IPS-18a (cell line): ENCODE results near the gene CSNK2B.
A peak's percentile ranks its signal among the peaks of the same experiment; 100 is the strongest.

ENCODE experiments used
- H3K27ac ChIP-seq: one replicate; pipeline ENCODE4 v1.5.1; 2013; ENCODE audit warnings: low read length
- H3K27me3 ChIP-seq: one replicate; pipeline ENCODE4 v1.6.1; 2013; ENCODE audit warnings: mild to moderate bottlenecking, low read length; ENCODE audit not compliant: control insufficient read depth, insufficient read depth
- H3K36me3 ChIP-seq: one replicate; pipeline ENCODE4 v1.6.1; 2013; ENCODE audit warnings: low read depth, low read length; ENCODE audit not compliant: control insufficient read depth
- H3K4me1 ChIP-seq: one replicate; pipeline ENCODE4 v1.6.1; 2013; ENCODE audit warnings: low read depth, low read length; ENCODE audit not compliant: control insufficient read depth
- H3K4me3 ChIP-seq: one replicate; pipeline ENCODE4 v1.5.1; 2013; ENCODE audit warnings: low read length
- H3K9ac ChIP-seq: one replicate; pipeline ENCODE4 v1.6.1; 2013; ENCODE audit warnings: mild to moderate bottlenecking, low read length, moderate library complexity
- H3K9me3 ChIP-seq: one replicate; pipeline ENCODE4 v1.6.1; 2013; ENCODE audit warnings: low read depth, low read length; ENCODE audit not compliant: control insufficient read depth

The CSNK2B gene

GRCh38 chr6:31665501-31666336 lies at the start of gene CSNK2B:
Gene CSNK2B (plus strand): TSS chr6:31666080. CDS start chr6:31666832, 752 bp downstream.
- H3K9me3 ChIP-seq, result no peaks in the 10 kb centered on the region

DNA sequence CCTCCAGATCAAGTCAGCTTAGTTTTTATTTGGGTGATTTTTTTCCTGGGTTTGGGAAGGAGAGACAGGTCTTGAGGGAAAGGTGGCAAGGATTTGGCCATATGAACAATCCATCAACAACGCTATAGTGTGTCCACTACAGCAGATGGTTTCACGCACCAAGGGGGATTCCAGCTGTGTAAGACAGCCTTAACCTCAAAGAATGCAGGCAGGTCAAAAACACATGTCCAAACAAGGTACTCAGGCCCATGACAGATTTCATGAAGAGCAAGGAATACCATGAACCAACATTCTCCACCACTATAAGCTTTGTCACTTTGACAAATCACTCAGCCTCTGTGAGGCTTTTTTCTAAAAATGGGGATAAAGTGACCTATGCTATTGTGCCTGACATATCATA lies 48.9 kb upstream of the CSNK2B start:
- H3K4me3 ChIP-seq, result no peak overlapping the region
- no peak overlapping the region for H3K27ac ChIP-seq
- H3K27me3 ChIP-seq, result no peaks in the 10 kb centered on the region
- H3K36me3 ChIP-seq, result peaks cover 4% of the 10 kb centered on the region
- peaks cover 15% of the 10 kb centered on the region for H3K4me1 ChIP-seq
- no peak overlapping the region for H3K9ac ChIP-seq
- H3K9me3 ChIP-seq, result no peaks in the 10 kb centered on the region

More at GRCh38 chr6:31665501-31666336, at the start of gene CSNK2B:
- Histone ChIP-seq H3K36me3 (peaks cover 51% of the 10 kb centered on the region), H3K4me3 (peak within 1 kb of the TSS; percentile 84), H3K9ac (peak within 1 kb of the TSS; percentile 92), H3K27ac (peak within 1 kb of the TSS; percentile 87), H3K4me1 (peaks cover 6% of the 10 kb centered on the region), H3K27me3 (no peaks in the 10 kb centered on the region)

- Histone ChIP-seq H3K4me1 (peaks cover 16% of the 10 kb centered on the region), H3K27me3 (no peaks in the 10 kb centered on the region), H3K36me3 (peaks cover 33% of the 10 kb centered on the region), H3K9me3 (no peaks in the 10 kb centered on the region), H3K4me3 (peak overlapping the region; percentile 80), H3K9ac (peak overlapping the region; percentile 91), H3K27ac (peak overlapping the region; percentile 95)
Measured at GRCh38 chr6:31619805-31620585, 45.9 kb upstream of the CSNK2B start.

DNA sequence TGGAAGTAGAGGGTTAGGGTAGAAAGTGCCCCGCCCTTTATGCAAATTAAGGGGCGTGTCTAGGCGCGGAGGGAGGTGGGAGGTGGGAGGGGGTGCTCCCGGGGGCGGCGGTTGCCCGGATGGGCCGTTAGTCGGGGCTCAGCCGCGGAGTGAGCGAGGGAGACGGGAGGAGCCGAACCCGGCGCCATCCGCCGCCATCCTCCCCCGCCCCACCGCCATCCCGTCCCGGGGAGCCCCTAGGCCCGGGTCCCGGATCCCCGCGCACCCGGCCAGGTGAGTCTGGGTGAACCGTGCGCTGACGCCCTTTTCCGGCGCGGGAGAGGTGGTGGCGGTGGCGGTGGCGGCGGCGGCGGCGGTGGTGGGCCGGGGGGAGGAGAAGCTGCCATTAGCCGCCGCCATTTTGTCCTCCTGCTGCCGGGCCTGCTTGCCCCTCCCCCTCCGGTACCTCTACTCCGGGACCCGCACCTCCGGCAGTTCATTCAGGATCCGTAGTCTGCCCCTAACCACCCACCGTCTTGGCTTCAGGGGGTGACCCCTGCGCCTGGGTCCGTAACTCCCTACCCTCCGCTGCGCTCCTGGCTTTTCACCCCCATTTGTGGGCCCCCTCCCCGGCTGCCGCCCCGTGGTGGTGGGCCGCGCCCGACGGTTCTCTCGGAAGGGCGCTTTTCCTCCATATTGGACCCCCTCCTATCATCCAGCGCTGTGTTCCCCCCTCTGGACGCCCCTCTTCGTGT lies 45.1 kb upstream of the CSNK2B start, which contains the start of gene PRRC2A:
PRRC2A (plus strand) TSS at position 130 of the 734 bp plus-strand sequence. CDS start 2,075 bp downstream, outside the sequence.
- Histone ChIP-seq H3K9me3 (no peaks in the 10 kb centered on the region), H3K4me1 (peaks cover 10% of the 10 kb centered on the region), H3K27me3 (no peaks in the 10 kb centered on the region), H3K36me3 (peaks cover 41% of the 10 kb centered on the region), H3K27ac (peak within 1 kb of the TSS; percentile 95), H3K9ac (peak within 1 kb of the TSS; percentile 99), H3K4me3 (peak within 1 kb of the TSS; percentile 99)

DNA sequence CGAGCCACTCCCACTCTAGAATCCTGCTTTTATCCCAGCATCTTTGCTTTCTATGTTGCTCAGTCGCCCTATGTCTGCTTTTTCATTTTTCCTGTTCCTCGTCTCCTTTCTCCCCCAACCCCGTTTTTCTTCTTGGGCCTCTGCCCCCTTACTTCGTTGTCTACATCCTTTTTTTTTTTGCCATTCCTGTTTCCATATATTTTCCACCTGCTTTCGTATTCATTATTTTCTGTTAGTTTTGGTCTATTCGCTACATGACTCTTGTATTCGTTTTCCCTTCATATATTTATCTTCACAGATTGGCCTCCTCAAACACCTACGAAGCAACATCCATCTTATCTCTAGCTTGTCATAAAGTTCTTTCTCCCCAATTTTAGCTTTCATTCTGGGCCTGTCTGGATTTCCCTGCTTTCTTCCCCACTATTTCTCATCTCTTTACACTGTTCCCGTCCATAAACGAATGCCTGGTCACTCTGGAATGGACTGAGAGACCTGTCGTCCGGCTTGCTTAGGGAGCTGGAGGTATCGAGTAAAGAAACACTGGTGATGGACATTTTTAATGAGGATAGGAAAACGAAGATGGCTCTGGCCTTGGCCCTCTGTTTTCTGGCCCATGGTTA lies 44.5 kb upstream of the CSNK2B start:
- Histone ChIP-seq H3K36me3 (peaks cover 48% of the 10 kb centered on the region), H3K27me3 (no peaks in the 10 kb centered on the region)

GRCh38 chr6:31621991-31622390 lies 43.9 kb upstream of the CSNK2B start:
- no peaks in the 10 kb centered on the region for H3K27me3 ChIP-seq
- peak overlapping the region; percentile 0 for H3K27ac ChIP-seq
- H3K9ac ChIP-seq, result peak overlapping the region; percentile 99
- peaks cover 7% of the 10 kb centered on the region for H3K4me1 ChIP-seq
- H3K4me3 ChIP-seq, result peak overlapping the region; percentile 99
- H3K36me3 ChIP-seq, result peaks cover 53% of the 10 kb centered on the region
- no peaks in the 10 kb centered on the region for H3K9me3 ChIP-seq

More for the DNA sequence above, 44.5 kb upstream of the CSNK2B start:
- H3K4me3 ChIP-seq, result peak overlapping the region; percentile 99
- H3K9ac ChIP-seq, result peak overlapping the region; percentile 99
- H3K4me1 ChIP-seq, result peaks cover 7% of the 10 kb centered on the region
- no peaks in the 10 kb centered on the region for H3K9me3 ChIP-seq
- H3K27ac ChIP-seq, result peak overlapping the region; percentile 93

DNA sequence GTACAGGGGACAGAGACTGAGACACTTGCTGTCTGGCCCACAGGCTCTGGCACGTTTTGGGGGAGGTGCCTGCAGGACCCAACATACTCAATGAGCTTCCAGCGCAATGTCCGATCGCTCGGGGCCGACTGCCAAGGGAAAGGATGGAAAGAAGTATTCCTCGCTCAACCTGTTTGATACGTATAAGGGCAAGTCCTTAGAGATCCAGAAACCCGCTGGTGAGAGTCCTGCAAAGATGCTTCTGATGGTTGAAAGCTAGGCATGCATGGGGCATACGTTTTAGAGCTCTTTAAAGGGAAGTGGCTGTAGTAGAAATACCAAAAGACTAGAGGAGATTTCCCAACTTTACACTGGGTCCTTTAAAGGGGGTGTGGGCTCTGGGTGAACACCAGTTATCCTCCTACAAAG lies 43.2 kb upstream of the CSNK2B start:
- Histone ChIP-seq H3K27ac (no peak overlapping the region), H3K9me3 (no peaks in the 10 kb centered on the region), H3K36me3 (peaks cover 60% of the 10 kb centered on the region), H3K4me1 (peaks cover 7% of the 10 kb centered on the region), H3K9ac (peak overlapping the region; percentile 99), H3K27me3 (no peaks in the 10 kb centered on the region), H3K4me3 (peak overlapping the region; percentile 99)

DNA sequence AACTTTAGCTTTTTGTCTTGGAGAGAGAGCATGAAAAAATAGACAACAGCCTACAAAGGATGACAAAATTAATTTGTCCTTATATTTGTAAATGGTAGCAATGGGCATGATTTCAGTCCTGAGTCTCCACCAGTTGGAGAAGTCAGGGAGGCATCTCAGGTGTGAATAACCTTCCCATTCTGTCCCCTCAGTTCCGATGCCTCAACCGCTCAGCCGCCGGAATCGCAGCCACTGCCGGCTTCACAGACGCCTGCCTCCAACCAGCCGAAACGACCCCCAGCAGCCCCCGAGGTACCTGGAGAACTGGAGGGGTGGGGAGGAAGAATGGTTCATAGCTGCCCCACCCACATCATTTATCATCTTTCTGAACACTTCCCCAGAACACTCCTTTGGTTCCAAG lies 41.8 kb upstream of the CSNK2B start:
- H3K4me1 ChIP-seq, result peaks cover 7% of the 10 kb centered on the region
- no peaks in the 10 kb centered on the region for H3K9me3 ChIP-seq
- H3K27me3 ChIP-seq, result no peaks in the 10 kb centered on the region
- no peak overlapping the region for H3K9ac ChIP-seq
- no peak overlapping the region for H3K4me3 ChIP-seq
- no peak overlapping the region for H3K27ac ChIP-seq
- peaks cover 74% of the 10 kb centered on the region for H3K36me3 ChIP-seq

DNA sequence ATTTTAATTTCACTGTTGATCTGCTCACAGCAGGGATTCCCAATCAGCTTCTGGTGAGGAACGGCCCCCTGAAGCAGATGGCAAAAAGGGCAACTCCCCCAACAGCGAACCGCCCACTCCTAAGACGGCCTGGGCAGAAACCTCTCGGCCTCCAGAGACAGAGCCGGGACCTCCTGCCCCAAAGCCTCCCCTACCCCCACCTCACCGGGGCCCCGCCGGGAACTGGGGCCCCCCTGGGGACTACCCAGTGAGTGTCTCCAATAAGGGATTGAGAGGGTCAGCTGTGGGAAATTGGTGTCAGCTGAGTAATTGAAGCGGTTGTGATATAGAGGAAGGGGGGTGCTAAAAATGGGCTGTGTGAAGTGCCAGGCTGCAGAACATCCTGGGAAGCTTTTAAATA lies 38.9 kb upstream of the CSNK2B start:
- no peaks in the 10 kb centered on the region for H3K9me3 ChIP-seq
- H3K9ac ChIP-seq, result no peak overlapping the region
- no peak overlapping the region for H3K27ac ChIP-seq
- peaks cover 4% of the 10 kb centered on the region for H3K4me1 ChIP-seq
- no peaks in the 10 kb centered on the region for H3K27me3 ChIP-seq
- H3K4me3 ChIP-seq, result no peak overlapping the region
- H3K36me3 ChIP-seq, result peaks cover 98% of the 10 kb centered on the region

- no peak overlapping the region for H3K27ac ChIP-seq
- no peaks in the 10 kb centered on the region for H3K4me1 ChIP-seq
- no peak overlapping the region for H3K9ac ChIP-seq
- H3K36me3 ChIP-seq, result peaks cover 97% of the 10 kb centered on the region
- no peaks in the 10 kb centered on the region for H3K9me3 ChIP-seq
- H3K4me3 ChIP-seq, result no peak overlapping the region
- H3K27me3 ChIP-seq, result no peaks in the 10 kb centered on the region
Measured at GRCh38 chr6:31627690-31628287, 38.1 kb upstream of the CSNK2B start.
